Measurements from ENCODE around the gene C4orf51. TPM values are rescaled to one million over a fixed set of nuclear protein-coding genes. Genes with fewer than 3 reads are reported as not detected.

C4orf51 gene
- total and polyA plus RNA-seq, 2 of the 8 experiments (the other 6 are each of a cell fraction or from before 2014, with no cell fraction given): 0.54 TPM; not detected in 1

DNA sequence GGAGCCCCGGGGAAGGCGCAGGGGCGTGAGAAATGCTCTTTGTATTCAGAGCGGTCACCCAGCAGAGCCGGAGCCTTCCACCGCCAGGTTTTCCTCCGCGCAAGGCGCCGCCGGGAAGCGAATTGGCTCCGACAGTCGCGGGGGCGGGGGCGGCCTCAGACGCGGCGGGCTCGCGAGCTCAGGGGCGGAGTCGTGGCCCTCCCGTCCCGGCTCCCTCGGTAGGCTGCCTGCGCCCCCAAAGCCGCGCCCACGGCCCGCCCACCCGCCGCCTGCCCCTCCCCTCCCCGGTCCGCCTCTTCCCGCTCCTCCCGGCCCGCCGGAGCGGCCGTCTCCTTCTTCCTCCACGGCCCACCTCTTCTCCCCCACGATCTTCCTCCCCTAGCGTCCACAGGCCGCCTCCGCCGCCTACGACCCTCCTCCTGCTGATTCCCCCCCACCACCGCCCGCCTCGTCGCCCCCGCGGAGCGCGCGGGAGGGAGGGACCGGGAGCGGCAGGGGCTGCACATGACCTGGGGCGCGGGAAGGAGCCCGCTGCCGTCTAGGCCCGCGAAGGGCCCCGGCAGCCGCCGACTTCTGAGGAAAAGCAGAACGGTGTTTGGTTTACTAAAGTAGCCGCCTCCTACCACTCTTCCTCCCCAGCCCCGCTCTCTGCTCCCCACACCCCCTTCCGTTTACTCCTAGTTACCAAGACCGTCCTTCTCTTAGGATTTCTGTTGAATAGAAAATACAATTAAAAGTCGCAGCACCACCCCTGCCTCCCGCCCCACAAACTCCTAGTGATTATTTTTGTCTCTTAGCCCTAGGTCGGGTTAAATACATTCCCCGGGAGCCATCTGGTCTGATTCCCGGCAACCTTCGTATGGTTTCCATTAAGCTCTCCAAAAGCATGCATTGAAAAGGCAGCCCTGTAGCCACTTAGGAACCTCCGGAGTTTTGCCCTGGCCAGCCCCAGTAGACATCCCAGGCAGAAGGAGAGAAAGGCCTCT, 53.2 kb downstream of the C4orf51 start:
- Histone ChIP-seq H3K23me2 (ENCODE audit: low read depth, low read length) (no peaks in the 10 kb centered on the region; the same call in 1 of the 2 replicates), H3K79me2 (ENCODE audit: control insufficient read depth in 1 of 2, insufficient read depth in 2 of 2, low read length in 2 of 2) (no peaks in the 10 kb centered on the region), H3K9ac (replicated peaks in 1 of 4; ENCODE audit: extremely low read depth in 1 of 4, low read depth in 3 of 4, low read length in 3 of 4) (peak overlapping the region; percentile 60 to 82 (median 66)), H4K91ac (replicated peaks; ENCODE audit: insufficient read length, low read length) (no peak overlapping the region), H3K36me3 (ENCODE audit: control insufficient read depth in 2 of 4, insufficient read depth in 4 of 4, low read length in 3 of 4) (no peaks in the 10 kb centered on the region), H3K79me1 (ENCODE audit: low read depth, low read length) (no peaks in the 10 kb centered on the region), H2BK20ac (ENCODE audit: low read length) (no peak overlapping the region), H3K56ac (replicated peaks; ENCODE audit: insufficient read length, low read depth, low read length) (peak overlapping the region; percentile 75), H4K8ac (ENCODE audit: extremely low read depth, insufficient read depth, low read length) (peak overlapping the region; percentile 99; the same call in 1 of the 2 replicates), H3K27ac (ENCODE audit: low read depth, low read length) (peak overlapping the region; percentile 80; the same call in 1 of the 2 replicates), H3K4me3 (ENCODE audit: extremely low read depth in 1 of 4, insufficient read depth in 2 of 4, low read depth in 3 of 4, low read length in 4 of 4) (peak overlapping the region; percentile 40 to 73 (median 52)), H2BK5ac (ENCODE audit: low read depth, low read length) (peak overlapping the region; percentile 81; the same call in 1 of the 2 replicates), H3K18ac (ENCODE audit: extremely low read depth, low read length) (peak overlapping the region; percentile 60; the same call in 1 of the 2 replicates), H2BK15ac (ENCODE audit: low read length) (no peak overlapping the region), H2AK5ac (ENCODE audit: low read depth, low read length) (no peak overlapping the region), H2BK12ac (ENCODE audit: low read depth, low read length) (no peak overlapping the region), H3K27me3 (replicated peaks in 1 of 4; ENCODE audit: control insufficient read depth in 3 of 4, extremely low read depth in 1 of 4, insufficient read depth in 3 of 4, low read length in 3 of 4) (no peaks in the 10 kb centered on the region; a peak in 2 of 7 replicates), H3K4me1 (replicated peaks in 1 of 4; ENCODE audit: control insufficient read depth in 3 of 4, insufficient read depth in 4 of 4, low read length in 3 of 4) (peaks cover 3 to 13% (median 9%) of the 10 kb centered on the region in 4 experiments), H4K20me1 (replicated peaks in 1 of 2; ENCODE audit: control insufficient read depth in 1 of 2, insufficient read depth in 2 of 2, low read length in 2 of 2) (no peaks in the 10 kb centered on the region), H3K23ac (ENCODE audit: insufficient read length) (no peak overlapping the region), H4K5ac (ENCODE audit: insufficient read length, low read depth, low read length) (peak overlapping the region; percentile 85), H2BK120ac (replicated peaks; ENCODE audit: low read depth, low read length) (no peak overlapping the region), H3K4me2 (ENCODE audit: insufficient read depth in 1 of 2, low read depth in 2 of 2, low read length in 2 of 2) (peak overlapping the region; percentile 69 to 80), H3K9me3 (ENCODE audit: insufficient read depth in 2 of 2, low read depth in 1 of 2, low read length in 1 of 2) (no peaks in the 10 kb centered on the region), H2AFZ (ENCODE audit: low read length) (no peak overlapping the region), H3K4ac (replicated peaks; ENCODE audit: insufficient read length, low read depth, low read length) (peak overlapping the region; percentile 76), H3K14ac (ENCODE audit: insufficient read length) (no peak overlapping the region)
- DNase-seq (ENCODE audit: low read depth in 1 of 2, low spot score in 2 of 2): peak; percentile 78 to 93
- no peak for FAIRE-seq
- ChIA-PET POLR2A (ENCODE audit: partially characterized antibody) (interaction anchor here (0.7 to 1.3 kb wide), 7 partner anchors 9 to 204 kb away, joined by 3 to 5 read pairs (median 3); no protein-coding TSS in a partner anchor), CTCF (ENCODE audit: partially characterized antibody) (interaction anchor here (1.5 kb wide), 1 partner anchor 115 kb away, joined by 3 read pairs; no protein-coding TSS in a partner anchor)
- 11% methylated on average over 25 of the region's 81 CpGs; no CpG with 5 or more reads in 1 of the 2 experiments for WGBS, 2 experiments (ENCODE audit: extremely low coverage in 1 of 2, insufficient coverage in 1 of 2, insufficient read length in 1 of 2, insufficient replicate concordance in 2 of 2, low coverage in 1 of 2, low lambda C conversion rate in 2 of 2, missing lambda C conversion rate in 1 of 2)
- TF ChIP-seq, protein P1, sequence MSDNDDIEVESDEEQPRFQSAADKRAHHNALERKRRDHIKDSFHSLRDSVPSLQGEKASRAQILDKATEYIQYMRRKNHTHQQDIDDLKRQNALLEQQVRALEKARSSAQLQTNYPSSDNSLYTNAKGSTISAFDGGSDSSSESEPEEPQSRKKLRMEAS (IDR thresholded peaks at IDR 0.05): peak; percentile 91
- TF ChIP-seq YY1 (IDR thresholded peaks at IDR 0.05; ENCODE audit: low read depth, low read length): 0 out of 2 replicates have a peak, but pooled peaks have one; percentile 9
- no peak for TF ChIP-seq KDM4A (IDR thresholded peaks at IDR 0.05; ENCODE audit: low read depth, low read length, severe bottlenecking)
- TF ChIP-seq EP300 (IDR thresholded peaks at IDR 0.05; ENCODE audit: borderline replicate concordance in 1 of 2, low read depth in 2 of 2, low read length in 2 of 2): no peak; a peak in 1 of 3 replicates
- TF ChIP-seq RAD21 (IDR thresholded peaks at IDR 0.05 in 1 of 2, conservative IDR thresholded peaks at IDR 0.05 in 1 of 2; ENCODE audit: low read depth in 2 of 2, low read length in 2 of 2): peak; percentile 9 to 24; a peak in 2 of 4 replicates
- TF ChIP-seq CHD2 (IDR thresholded peaks at IDR 0.05; ENCODE audit: low read length): no peak
- TF ChIP-seq SP4 (IDR thresholded peaks at IDR 0.05; ENCODE audit: low read length): peak; percentile 41; the same call in 1 of the 2 replicates
- TF ChIP-seq GABPA (IDR thresholded peaks at IDR 0.05; ENCODE audit: borderline replicate concordance, insufficient read depth, low read length): no peak
- peak; percentile 81 for TF ChIP-seq SP1 (IDR thresholded peaks at IDR 0.05; ENCODE audit: low read depth, low read length)

All from H1 (cell line).